ENCODE results near the gene XRCC1. TPM values are rescaled to one million over a fixed set of nuclear protein-coding genes. Genes with fewer than 3 reads are reported as not detected.

Gene XRCC1
- polyA plus RNA-seq, 1 donor from 2014 or later, result 18.6 TPM

- no peak for TF ChIP-seq POLR2AphosphoS5 (IDR thresholded peaks at IDR 0.05)
- Histone ChIP-seq H3K4me3 (ENCODE audit: low read length) (no peak overlapping the region), H3K36me3 (ENCODE audit: insufficient read depth, low read length) (no peaks in the 10 kb centered on the region), H3K9me2 (ENCODE audit: insufficient read depth, low read length) (no peaks in the 10 kb centered on the region), H3F3A (ENCODE audit: insufficient read depth, low read length, poor library complexity, severe bottlenecking) (peaks cover 9% of the 10 kb centered on the region), H2AFZ (ENCODE audit: low read depth, low read length) (no peak overlapping the region), H3K4me2 (ENCODE audit: low read length) (no peak overlapping the region), H3K9ac (ENCODE audit: low read length) (no peak overlapping the region), H3K27me3 (ENCODE audit: insufficient read depth, low read depth, low read length) (no peaks in the 10 kb centered on the region), H3K27ac (ENCODE audit: low read length) (no peak overlapping the region), H4K20me1 (ENCODE audit: insufficient read depth) (no peaks in the 10 kb centered on the region), H3K9me3 (ENCODE audit: low read length) (no peaks in the 10 kb centered on the region), H3K79me2 (replicated peaks; ENCODE audit: insufficient read depth, low read length) (peaks cover 11% of the 10 kb centered on the region)
Observed at GRCh38 chr19:43623889-43624670, 48.8 kb upstream of the XRCC1 start.

- Histone ChIP-seq H3K27ac (ENCODE audit: low read length) (no peak overlapping the region), H3K36me3 (ENCODE audit: insufficient read depth, low read length) (no peaks in the 10 kb centered on the region), H3K9me2 (ENCODE audit: insufficient read depth, low read length) (no peaks in the 10 kb centered on the region), H3K4me2 (ENCODE audit: low read length) (no peak overlapping the region), H3K27me3 (ENCODE audit: insufficient read depth, low read depth, low read length) (no peaks in the 10 kb centered on the region), H4K20me1 (ENCODE audit: insufficient read depth) (no peaks in the 10 kb centered on the region), H2AFZ (ENCODE audit: low read depth, low read length) (no peak overlapping the region), H3F3A (ENCODE audit: insufficient read depth, low read length, poor library complexity, severe bottlenecking) (peaks cover 9% of the 10 kb centered on the region), H3K79me2 (replicated peaks; ENCODE audit: insufficient read depth, low read length) (peaks cover 14% of the 10 kb centered on the region), H3K9me3 (ENCODE audit: low read length) (no peaks in the 10 kb centered on the region), H3K9ac (ENCODE audit: low read length) (no peak overlapping the region), H3K4me3 (ENCODE audit: low read length) (no peak overlapping the region)
- TF ChIP-seq POLR2AphosphoS5 (IDR thresholded peaks at IDR 0.05), result no peak
- TF ChIP-seq TAF1 (IDR thresholded peaks at IDR 0.05; ENCODE audit: low read depth), result no peak
- no peak for TF ChIP-seq CTCF (IDR thresholded peaks at IDR 0.05; ENCODE audit: poor library complexity, severe bottlenecking)
- TF ChIP-seq EP300 (conservative IDR thresholded peaks at IDR 0.05; ENCODE audit: poor library complexity, severe bottlenecking), result no peak
- no peak for TF ChIP-seq SMC3 (conservative IDR thresholded peaks at IDR 0.05; ENCODE audit: poor library complexity)
- TF ChIP-seq RAD21 (conservative IDR thresholded peaks at IDR 0.05), result no peak
- TF ChIP-seq EZH2 (IDR thresholded peaks at IDR 0.05; ENCODE audit: borderline replicate concordance, insufficient read depth, low read length, poor library complexity, severe bottlenecking), result no peak
- no peak for TF ChIP-seq MXI1 (conservative IDR thresholded peaks at IDR 0.05; ENCODE audit: poor library complexity, severe bottlenecking)
- TF ChIP-seq REST (IDR thresholded peaks at IDR 0.05; ENCODE audit: borderline replicate concordance), result no peak
Observed at GRCh38 chr19:43622956-43623355, 47.6 kb upstream of the XRCC1 start.

All from neural cell (in vitro differentiated cells).